Esophagus muscularis mucosa (tissue), 4 donors: ENCODE results near the gene DBH. TPM values are rescaled to one million over a fixed set of nuclear protein-coding genes. Genes with fewer than 3 reads are reported as not detected.

ENCODE experiments used
- DNase-seq: peaks from one replicate; pipeline ENCODE4 v3.0.0-alpha.2; 2017; ENCODE audit errors: extremely low spot score
- H3K27ac ChIP-seq, 4 donors: fragments of 200-600 bp; sonication (generic); replicated peaks in 1 of 4; 1 replicate in 3 of 4; 2 replicates in 1 of 4; pipeline ENCODE4 v1.5.1; 2016 to 2019; ENCODE audit warnings: mild to moderate bottlenecking in 1 of 4
- H3K27me3 ChIP-seq, 4 donors: fragments of 200-600 bp; sonication (generic); one replicate each; pipeline versions ENCODE4 v1.5.1 to v1.6.0; 2016 to 2019
- H3K36me3 ChIP-seq, 4 donors: fragments of 200-600 bp; sonication (generic); one replicate each; pipeline ENCODE4 v1.5.1; 2016 to 2019
- H3K4me1 ChIP-seq, 4 donors: fragments of 200-600 bp; sonication (generic); one replicate each; pipeline ENCODE4 v1.5.1; 2016 to 2019
- H3K4me3 ChIP-seq, 4 donors: fragments of 200-600 bp; sonication (generic); 1 replicate in 2 of 4; 2 replicates in 2 of 4; pipeline ENCODE4 v1.5.1; 2016 to 2019; ENCODE audit warnings: mild to moderate bottlenecking in 4 of 4, moderate library complexity in 1 of 4
- H3K9me3 ChIP-seq, 4 donors: fragments of 200-600 bp; sonication (generic); 1 replicate in 3 of 4; 2 replicates in 1 of 4; pipeline ENCODE4 v1.5.1; 2016 to 2019
- EP300 ChIP-seq: sonication (generic); formaldehyde crosslinking; IDR thresholded peaks from one replicate; pipeline ENCODE4 v1.6.1; 2017; ENCODE audit warnings: antibody characterized with exemption
- POLR2A ChIP-seq: fragments of 450-650 bp; IDR thresholded peaks from one replicate; pipeline ENCODE4 v1.6.1; 2017; ENCODE audit warnings: antibody characterized with exemption, moderate library complexity, mild to moderate bottlenecking, low read depth
- POLR2AphosphoS5 ChIP-seq, 2 donors: sonication (generic); formaldehyde crosslinking; IDR thresholded peaks; one replicate each; pipeline ENCODE4 v1.6.1; 2017; ENCODE audit warnings: antibody characterized with exemption in 2 of 2
- WGBS: methylation state at CpG from one replicate; pipeline ENCODE4 v1.1.5; 2018; 5-methylcytosine and 5-hydroxymethylcytosine counted together
- intact Hi-C: fragments of 100-400 bp; cut with DNase I; formaldehyde crosslinking; loops from one replicate; pipeline ENCODE4 v1.15.1; 2023
- total RNA-seq, 4 donors: library from RNA; depleted of rRNA; stranded (reverse); fragments of >200 nt; gene quantifications; one replicate each; pipeline versions ENCODE4 v1.1.0 to v1.2.1, GENCODE V29; 2016
- TF ChIP-seq, protein P1 (sequence below), 3 experiments: fragments of 200-600 bp in 2 of 3; fragments of 450-650 bp in 1 of 3; sonication (generic) in 2 of 3; IDR thresholded peaks; one replicate each; pipeline ENCODE4 v1.5.1; 2017 to 2019; ENCODE audit warnings: antibody characterized with exemption in 3 of 3, mild to moderate bottlenecking in 2 of 3, moderate library complexity in 1 of 3

The DBH gene
- total RNA-seq, 4 donors from 2014 or later: 0.06 TPM; not detected in 3

DNA sequence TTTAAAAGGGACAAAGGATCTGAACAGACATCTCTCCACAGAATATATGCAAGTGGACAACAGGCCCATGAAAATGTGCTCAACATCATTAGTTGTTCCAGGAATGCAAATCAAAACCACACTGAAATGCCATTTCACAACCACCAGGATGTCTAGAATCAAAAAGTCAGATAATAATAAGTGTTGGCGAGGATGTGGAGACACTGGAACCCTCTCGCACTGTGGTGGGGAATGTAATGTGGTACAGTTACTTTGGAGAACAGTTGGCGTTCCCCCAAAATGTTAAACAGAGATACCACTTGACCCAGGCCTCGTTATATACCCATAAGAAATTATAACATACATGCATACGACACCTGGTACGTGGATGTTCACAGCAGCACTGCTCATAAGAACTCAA, 63.4 kb downstream of the DBH start:
- DNase-seq: no peak
- Histone ChIP-seq H3K27me3 (peaks cover 0 to 36% (median 0%) of the 10 kb centered on the region in 4 donors), H3K4me3 (no peak overlapping the region), H3K9me3 (no peaks in the 10 kb centered on the region), H3K36me3 (no peaks in the 10 kb centered on the region), H3K27ac (no peak overlapping the region), H3K4me1 (peaks cover 8 to 21% (median 14%) of the 10 kb centered on the region in 4 donors)
- WGBS: 97% methylated on average over 6 of the region's 6 CpGs
- intact Hi-C loops: no loop called here
- no peak for TF ChIP-seq POLR2AphosphoS5 (IDR thresholded peaks at IDR 0.05)
- TF ChIP-seq EP300: no peak
- TF ChIP-seq, protein P1, sequence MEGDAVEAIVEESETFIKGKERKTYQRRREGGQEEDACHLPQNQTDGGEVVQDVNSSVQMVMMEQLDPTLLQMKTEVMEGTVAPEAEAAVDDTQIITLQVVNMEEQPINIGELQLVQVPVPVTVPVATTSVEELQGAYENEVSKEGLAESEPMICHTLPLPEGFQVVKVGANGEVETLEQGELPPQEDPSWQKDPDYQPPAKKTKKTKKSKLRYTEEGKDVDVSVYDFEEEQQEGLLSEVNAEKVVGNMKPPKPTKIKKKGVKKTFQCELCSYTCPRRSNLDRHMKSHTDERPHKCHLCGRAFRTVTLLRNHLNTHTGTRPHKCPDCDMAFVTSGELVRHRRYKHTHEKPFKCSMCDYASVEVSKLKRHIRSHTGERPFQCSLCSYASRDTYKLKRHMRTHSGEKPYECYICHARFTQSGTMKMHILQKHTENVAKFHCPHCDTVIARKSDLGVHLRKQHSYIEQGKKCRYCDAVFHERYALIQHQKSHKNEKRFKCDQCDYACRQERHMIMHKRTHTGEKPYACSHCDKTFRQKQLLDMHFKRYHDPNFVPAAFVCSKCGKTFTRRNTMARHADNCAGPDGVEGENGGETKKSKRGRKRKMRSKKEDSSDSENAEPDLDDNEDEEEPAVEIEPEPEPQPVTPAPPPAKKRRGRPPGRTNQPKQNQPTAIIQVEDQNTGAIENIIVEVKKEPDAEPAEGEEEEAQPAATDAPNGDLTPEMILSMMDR (IDR thresholded peaks at IDR 0.05): no peak
- TF ChIP-seq POLR2A: no peak

DNA sequence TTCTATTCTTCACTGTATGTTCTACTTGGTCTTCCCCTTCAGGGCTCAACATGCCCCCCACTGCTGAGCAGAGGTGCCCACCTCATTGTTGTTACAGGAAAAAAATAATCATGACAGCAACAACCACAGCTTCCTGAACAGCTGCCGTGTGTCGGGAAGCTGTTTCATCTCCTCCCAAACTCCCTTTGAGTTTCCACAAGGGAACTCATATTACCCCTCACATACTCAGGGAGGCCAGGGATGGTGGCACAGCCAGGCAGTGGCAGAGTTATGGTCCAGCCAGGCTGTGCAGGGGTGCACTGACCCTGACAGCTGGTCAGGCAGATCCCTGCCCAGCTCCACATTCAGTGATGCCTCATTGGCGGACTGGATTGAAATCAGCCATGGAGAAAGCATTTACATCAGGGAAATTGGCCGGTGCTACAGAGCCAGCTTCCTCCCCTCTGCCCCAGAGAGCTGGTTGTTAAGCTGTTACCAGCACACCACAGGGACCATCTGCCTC, 64.7 kb downstream of the DBH start:
- no peaks in the 10 kb centered on the region for H3K36me3 ChIP-seq
- H3K4me3 ChIP-seq: no peak overlapping the region
- no peak for DNase-seq
- H3K9me3 ChIP-seq: no peaks in the 10 kb centered on the region
- no peak for TF ChIP-seq POLR2AphosphoS5 (IDR thresholded peaks at IDR 0.05)
- TF ChIP-seq, protein P1 (IDR thresholded peaks at IDR 0.05): no peak
- no peak for TF ChIP-seq EP300
- TF ChIP-seq POLR2A: no peak
- WGBS: 67% methylated on average over 2 of the region's 4 CpGs
- H3K27me3 ChIP-seq: peaks cover 0 to 37% (median 0%) of the 10 kb centered on the region in 4 donors
- intact Hi-C loops: no loop called here
- no peak overlapping the region for H3K27ac ChIP-seq
- H3K4me1 ChIP-seq: peaks cover 8 to 21% (median 14%) of the 10 kb centered on the region in 4 donors

DNA sequence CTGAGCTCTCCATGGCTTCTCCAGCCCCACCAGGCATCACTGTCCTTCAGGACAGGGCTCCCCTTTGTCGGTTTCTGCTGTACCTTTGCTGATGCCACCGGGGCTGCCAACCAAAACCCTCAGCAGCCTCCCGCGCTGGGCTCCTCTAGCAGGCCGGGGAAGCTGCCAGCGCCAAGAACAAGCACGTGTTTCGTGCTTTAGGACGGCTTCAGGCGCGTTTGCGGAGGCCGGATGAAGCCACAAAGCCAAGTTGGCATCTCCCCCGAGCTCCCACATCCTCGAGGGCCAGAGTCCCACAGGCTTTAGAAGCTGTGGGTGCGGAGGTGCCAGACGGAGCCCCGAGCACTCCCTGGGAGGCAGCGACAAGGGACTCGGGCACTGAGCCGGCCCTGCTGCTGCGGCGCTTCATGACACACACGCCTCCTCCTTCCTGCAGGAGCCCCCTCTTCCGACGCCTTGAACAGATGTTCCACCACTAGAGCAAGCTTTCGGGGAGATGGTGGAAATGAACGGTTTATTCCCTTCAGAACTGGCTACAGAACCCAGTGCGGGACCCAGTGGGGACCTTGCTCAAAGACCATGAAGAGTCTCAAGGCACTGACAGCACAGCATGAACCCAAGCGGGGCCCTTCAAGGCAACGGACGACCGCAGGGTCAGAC, 65.3 kb downstream of the DBH start:
- Histone ChIP-seq H3K4me1 (peaks cover 8 to 21% (median 14%) of the 10 kb centered on the region in 4 donors), H3K4me3 (no peak overlapping the region), H3K36me3 (no peaks in the 10 kb centered on the region), H3K27me3 (peaks cover 0 to 37% (median 0%) of the 10 kb centered on the region in 4 donors), H3K27ac (no peak overlapping the region), H3K9me3 (no peaks in the 10 kb centered on the region)
- DNase-seq: no peak
- 77% methylated on average over 17 of the region's 33 CpGs for WGBS
- no peak for TF ChIP-seq POLR2AphosphoS5 (IDR thresholded peaks at IDR 0.05)
- TF ChIP-seq, protein P1 (IDR thresholded peaks at IDR 0.05): no peak
- no peak for TF ChIP-seq EP300
- no peak for TF ChIP-seq POLR2A
- intact Hi-C loops: no loop called here

DNA sequence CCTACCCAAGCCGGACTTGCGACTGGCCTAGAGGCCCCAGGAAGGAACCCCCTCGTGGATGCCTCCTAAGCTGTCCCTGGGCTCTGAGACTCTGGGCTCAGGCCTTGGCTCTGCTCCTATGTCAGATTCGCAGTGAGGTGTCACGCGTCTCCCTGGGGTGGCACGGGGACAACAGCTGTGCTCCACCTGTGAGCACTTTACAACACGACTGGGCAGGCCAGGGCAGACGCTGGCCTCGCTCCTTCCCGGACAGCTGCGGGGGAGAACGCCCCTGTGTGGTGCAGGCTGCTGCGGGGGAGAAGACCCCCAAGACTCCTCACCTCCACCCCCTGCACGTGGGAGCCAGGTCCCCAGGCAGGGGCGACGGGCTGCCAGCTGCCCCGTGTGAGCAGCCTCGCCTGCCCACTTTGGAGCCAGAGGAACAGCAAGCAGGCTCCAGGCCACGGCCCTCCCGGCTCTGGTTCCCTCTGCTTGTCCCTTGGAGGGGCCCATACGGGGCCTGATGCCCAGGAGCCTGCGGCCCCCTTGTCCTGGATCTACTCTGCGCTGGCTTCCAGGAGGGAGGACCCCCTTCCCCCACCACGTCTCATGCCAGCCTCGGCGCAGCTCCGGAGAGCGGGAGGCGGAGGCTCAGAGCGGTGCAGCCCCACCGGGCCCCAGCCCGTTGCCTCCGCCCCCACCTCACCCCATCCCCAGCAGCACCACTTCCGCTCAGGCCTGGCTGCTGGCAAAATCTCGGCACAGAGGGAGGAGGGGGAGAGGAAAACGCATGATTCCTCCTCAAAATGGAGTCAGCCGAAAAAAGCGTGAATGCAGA, 66.0 kb downstream of the DBH start:
- intact Hi-C loops: no loop called here
- Histone ChIP-seq H3K9me3 (no peaks in the 10 kb centered on the region), H3K4me1 (peaks cover 8 to 21% (median 15%) of the 10 kb centered on the region in 4 donors), H3K4me3 (peak overlapping the region; percentile 34 to 54 (median 39)), H3K36me3 (no peaks in the 10 kb centered on the region), H3K27me3 (peaks cover 0 to 37% (median 0%) of the 10 kb centered on the region in 4 donors), H3K27ac (peak overlapping the region in 1 of 4 donors; percentile 1)
- no peak for DNase-seq
- TF ChIP-seq EP300 (no peak), POLR2AphosphoS5 (IDR thresholded peaks at IDR 0.05) (no peak), POLR2A (no peak)
- TF ChIP-seq, protein P1 (IDR thresholded peaks at IDR 0.05): no peak
- no CpG with 5 or more reads among the region's 39 CpGs for WGBS
